Esophagus squamous epithelium (tissue), 4 donors: ENCODE results near the gene ATN1.
"Not testable (repeated sequence)": the region's sequence is repeated elsewhere in the genome, so short reads cannot be mapped to it uniquely, and the experiment has no call there.

Source experiments
- CTCF ChIP-seq, 6 experiments: fragments of 450-650 bp in 4 of 6; fragments of 200-600 bp in 2 of 6; sonication (generic) in 2 of 6; IDR thresholded peaks; one replicate each; pipeline ENCODE4 v1.5.1; 2016 to 2019; ENCODE audit warnings: antibody characterized with exemption in 6 of 6, mild to moderate bottlenecking in 4 of 6, moderate library complexity in 4 of 6
- POLR2A ChIP-seq, 4 donors: fragments of 450-650 bp; IDR thresholded peaks; one replicate each; pipeline ENCODE4 v1.6.1; 2017; ENCODE audit warnings: antibody characterized with exemption in 4 of 4, mild to moderate bottlenecking in 4 of 4, moderate library complexity in 3 of 4

GRCh38 chr12:6888794-6889193 lies 39.0 kb upstream of the ATN1 start:
- TF ChIP-seq CTCF, POLR2A (IDR thresholded peaks at IDR 0.05): not testable (repeated sequence)
